Gastroesophageal sphincter (tissue), 4 donors: ENCODE data around the gene ABCC1. TPM values are rescaled to one million over a fixed set of nuclear protein-coding genes. Genes with fewer than 3 reads are reported as not detected.

Source experiments
- ATAC-seq: fragments of 150-250 bp; one replicate; pipeline ENCODE4 v1.9.1; 2016; ENCODE audit warnings: mild to moderate bottlenecking, moderate library complexity
- H3K27ac ChIP-seq, 4 donors: fragments of 200-600 bp; sonication (generic) in 3 of 4; 1 replicate in 3 of 4; 2 replicates in 1 of 4; pipeline ENCODE4 v1.5.1; 2016 to 2019
- H3K27me3 ChIP-seq: fragments of 200-600 bp; sonication (generic); one replicate; pipeline ENCODE4 v1.5.1; 2019
- H3K36me3 ChIP-seq, 2 donors: fragments of 200-600 bp; sonication (generic); one replicate each; pipeline ENCODE4 v1.5.1; 2019; ENCODE audit warnings: control low read depth in 1 of 2
- H3K4me1 ChIP-seq, 3 donors: fragments of 200-600 bp; sonication (generic); 1 replicate in 2 of 3; 2 replicates in 1 of 3; pipeline ENCODE4 v1.5.1; 2016 to 2019; ENCODE audit warnings: control low read depth in 2 of 3
- H3K4me3 ChIP-seq, 2 donors: fragments of 200-600 bp; sonication (generic); one replicate each; pipeline ENCODE4 v1.5.1; 2019; ENCODE audit warnings: mild to moderate bottlenecking in 1 of 2, moderate library complexity in 1 of 2
- H3K9me3 ChIP-seq, 3 donors: fragments of 200-600 bp; sonication (generic); one replicate each; pipeline ENCODE4 v1.5.1; 2017 to 2019; ENCODE audit warnings: control low read depth in 2 of 3
- EP300 ChIP-seq: sonication (generic); formaldehyde crosslinking; IDR thresholded peaks from one replicate; pipeline ENCODE4 v1.6.1; 2017; ENCODE audit warnings: antibody characterized with exemption, mild to moderate bottlenecking
- POLR2A ChIP-seq, 2 donors: fragments of 450-650 bp; IDR thresholded peaks; one replicate each; pipeline ENCODE4 v1.6.1; 2017; ENCODE audit warnings: antibody characterized with exemption in 2 of 2, mild to moderate bottlenecking in 2 of 2, moderate library complexity in 1 of 2
- POLR2AphosphoS5 ChIP-seq: sonication (generic); formaldehyde crosslinking; IDR thresholded peaks from one replicate; pipeline ENCODE4 v1.6.1; 2017; ENCODE audit warnings: antibody characterized with exemption
- WGBS, 2 donors: methylation state at CpG; one replicate each; pipeline ENCODE4 v1.1.5; 2018; ENCODE audit warnings: low coverage in 1 of 2; 5-methylcytosine and 5-hydroxymethylcytosine counted together
- total RNA-seq, 4 donors: library from RNA; depleted of rRNA; stranded (reverse); fragments of >200 nt; gene quantifications; one replicate each; pipeline ENCODE4 v1.1.0, GENCODE V29; 2016
- TF ChIP-seq, protein P1 (sequence below), 4 experiments: fragments of 200-600 bp in 2 of 4; fragments of 450-650 bp in 2 of 4; sonication (generic) in 1 of 4; IDR thresholded peaks; one replicate each; pipeline ENCODE4 v1.5.1; 2017 to 2019; ENCODE audit warnings: antibody characterized with exemption in 4 of 4, mild to moderate bottlenecking in 2 of 4, moderate library complexity in 2 of 4

ABCC1 gene
- total RNA-seq, 4 donors from 2014 or later = 50.8 to 122 (median 63.1) TPM

- WGBS, 2 donors = 42 to 55% methylated on average over 4 of the region's 4 CpGs
These were observed 12.2 kb downstream of the ABCC1 start for GRCh38 chr16:15961571-15962090.

GRCh38 chr16:15963307-15963910 is 14.0 kb downstream of the ABCC1 start:
- ATAC-seq = no peak
- no peak for TF ChIP-seq POLR2AphosphoS5
- TF ChIP-seq EP300 = no peak
- TF ChIP-seq POLR2A (IDR thresholded peaks at IDR 0.05) = no peak
- TF ChIP-seq, protein P1, sequence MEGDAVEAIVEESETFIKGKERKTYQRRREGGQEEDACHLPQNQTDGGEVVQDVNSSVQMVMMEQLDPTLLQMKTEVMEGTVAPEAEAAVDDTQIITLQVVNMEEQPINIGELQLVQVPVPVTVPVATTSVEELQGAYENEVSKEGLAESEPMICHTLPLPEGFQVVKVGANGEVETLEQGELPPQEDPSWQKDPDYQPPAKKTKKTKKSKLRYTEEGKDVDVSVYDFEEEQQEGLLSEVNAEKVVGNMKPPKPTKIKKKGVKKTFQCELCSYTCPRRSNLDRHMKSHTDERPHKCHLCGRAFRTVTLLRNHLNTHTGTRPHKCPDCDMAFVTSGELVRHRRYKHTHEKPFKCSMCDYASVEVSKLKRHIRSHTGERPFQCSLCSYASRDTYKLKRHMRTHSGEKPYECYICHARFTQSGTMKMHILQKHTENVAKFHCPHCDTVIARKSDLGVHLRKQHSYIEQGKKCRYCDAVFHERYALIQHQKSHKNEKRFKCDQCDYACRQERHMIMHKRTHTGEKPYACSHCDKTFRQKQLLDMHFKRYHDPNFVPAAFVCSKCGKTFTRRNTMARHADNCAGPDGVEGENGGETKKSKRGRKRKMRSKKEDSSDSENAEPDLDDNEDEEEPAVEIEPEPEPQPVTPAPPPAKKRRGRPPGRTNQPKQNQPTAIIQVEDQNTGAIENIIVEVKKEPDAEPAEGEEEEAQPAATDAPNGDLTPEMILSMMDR (IDR thresholded peaks at IDR 0.05) = no peak
- peaks cover 0 to 97% (median 48%) of the 10 kb centered on the region in 3 donors for H3K4me1 ChIP-seq
- H3K9me3 ChIP-seq = no peaks in the 10 kb centered on the region
- no peaks in the 10 kb centered on the region for H3K27me3 ChIP-seq
- H3K36me3 ChIP-seq = no peaks in the 10 kb centered on the region
- no peak overlapping the region for H3K4me3 ChIP-seq
- WGBS, 2 donors = 94% methylated on average over 3 of the region's 5 CpGs; no CpG with 5 or more reads in 1 of the 2 donors
- H3K27ac ChIP-seq = peak overlapping the region in 3 of 4 donors; percentile 45 to 71 (median 65)

More at GRCh38 chr16:15961571-15962090, 12.2 kb downstream of the ABCC1 start:
- Histone ChIP-seq H3K9me3 (no peaks in the 10 kb centered on the region), H3K36me3 (no peaks in the 10 kb centered on the region), H3K4me3 (no peak overlapping the region), H3K27me3 (no peaks in the 10 kb centered on the region), H3K27ac (peak overlapping the region in 3 of 4 donors; percentile 11 to 55 (median 51)), H3K4me1 (peaks cover 0 to 97% (median 49%) of the 10 kb centered on the region in 3 donors)
- TF ChIP-seq POLR2AphosphoS5 (no peak), EP300 (no peak), POLR2A (IDR thresholded peaks at IDR 0.05) (no peak)
- TF ChIP-seq, protein P1 (IDR thresholded peaks at IDR 0.05) = no peak
- no peak for ATAC-seq

DNA sequence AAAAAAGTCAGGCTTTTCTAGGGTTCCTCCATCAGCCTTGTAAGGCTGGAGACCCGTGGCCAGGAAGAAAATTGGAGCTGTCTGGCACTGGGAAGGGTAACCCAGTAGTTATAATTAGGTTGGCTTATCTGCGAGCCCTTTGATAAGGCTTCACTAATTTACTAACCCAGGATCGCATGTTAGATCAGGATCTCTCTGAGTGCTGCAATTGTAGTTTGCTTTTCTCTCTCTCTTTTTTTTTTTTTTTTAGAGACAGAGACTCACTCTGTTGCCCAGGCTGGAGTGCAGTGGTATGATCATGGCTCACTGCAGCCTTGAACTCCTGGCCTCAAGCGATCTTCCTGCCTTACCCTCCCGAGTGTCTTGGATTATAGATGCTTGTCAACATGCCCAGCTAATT is 17.0 kb downstream of the ABCC1 start:
- no peak for ATAC-seq
- TF ChIP-seq, protein P1 (IDR thresholded peaks at IDR 0.05) = no peak
- TF ChIP-seq EP300 (no peak), POLR2A (IDR thresholded peaks at IDR 0.05) (no peak), POLR2AphosphoS5 (no peak)
- Histone ChIP-seq H3K4me1 (peaks cover 0 to 95% (median 41%) of the 10 kb centered on the region in 3 donors), H3K4me3 (no peak overlapping the region), H3K36me3 (peaks cover 0 to 8% of the 10 kb centered on the region in 2 donors), H3K9me3 (no peaks in the 10 kb centered on the region), H3K27me3 (no peaks in the 10 kb centered on the region), H3K27ac (peak overlapping the region in 3 of 4 donors; percentile 63 to 77 (median 71))
- WGBS, 2 donors = 67 to 74% methylated on average over 5 of the region's 5 CpGs

DNA sequence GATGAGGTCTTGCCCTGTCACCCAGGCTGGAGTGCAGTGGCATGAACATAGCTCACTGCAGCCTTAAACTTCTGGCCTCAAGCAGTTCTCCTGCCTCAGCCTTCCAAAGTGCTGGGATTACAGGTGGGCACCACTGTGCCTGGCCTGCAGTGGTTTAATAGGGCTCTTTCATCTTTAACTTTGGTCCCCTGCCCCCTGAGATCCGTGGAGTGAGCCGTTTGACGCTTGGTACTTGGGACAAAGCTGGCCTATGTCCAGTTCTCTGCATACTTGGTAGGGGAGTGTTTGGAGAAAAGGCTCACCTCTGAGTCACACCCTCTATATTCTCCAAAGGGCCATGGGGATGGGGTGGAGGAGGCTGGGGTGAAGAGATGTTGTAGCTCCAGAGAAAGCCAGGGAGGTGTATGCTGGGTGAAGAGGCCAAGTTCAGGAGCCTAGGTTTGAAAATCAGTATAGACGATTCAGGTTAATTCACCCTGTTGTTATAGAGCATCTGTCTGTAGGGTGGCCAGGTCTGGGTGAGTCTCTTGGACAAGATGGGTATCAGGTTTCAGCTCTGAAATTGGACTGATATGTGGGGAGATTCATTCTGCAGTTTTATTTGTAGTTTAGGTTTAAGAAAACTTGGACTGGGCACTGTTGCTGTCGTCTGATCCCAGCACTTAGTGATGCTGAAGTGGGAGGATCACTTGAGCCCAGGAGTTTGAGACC is 17.6 kb downstream of the ABCC1 start:
- Histone ChIP-seq H3K4me3 (no peak overlapping the region), H3K4me1 (peaks cover 0 to 95% (median 35%) of the 10 kb centered on the region in 3 donors), H3K27ac (peak overlapping the region in 3 of 4 donors; percentile 63 to 77 (median 71)), H3K27me3 (no peaks in the 10 kb centered on the region), H3K36me3 (peaks cover 0 to 9% of the 10 kb centered on the region in 2 donors), H3K9me3 (no peaks in the 10 kb centered on the region)
- TF ChIP-seq POLR2AphosphoS5 (no peak), POLR2A (IDR thresholded peaks at IDR 0.05) (no peak), EP300 (no peak)
- TF ChIP-seq, protein P1 (IDR thresholded peaks at IDR 0.05) = no peak
- peak; percentile 65 for ATAC-seq
- WGBS, 2 donors = 13 to 75% methylated on average over 1 of the region's 5 CpGs
